Measurements from ENCODE around the gene C6orf89. TPM values are rescaled to one million over a fixed set of nuclear protein-coding genes. Genes with fewer than 3 reads are reported as not detected.

The C6orf89 gene
- total and polyA plus RNA-seq, 2 of the 8 experiments (the other 6 are each of a cell fraction or from before 2014, with no cell fraction given): 4.6 to 12.3 TPM

DNA sequence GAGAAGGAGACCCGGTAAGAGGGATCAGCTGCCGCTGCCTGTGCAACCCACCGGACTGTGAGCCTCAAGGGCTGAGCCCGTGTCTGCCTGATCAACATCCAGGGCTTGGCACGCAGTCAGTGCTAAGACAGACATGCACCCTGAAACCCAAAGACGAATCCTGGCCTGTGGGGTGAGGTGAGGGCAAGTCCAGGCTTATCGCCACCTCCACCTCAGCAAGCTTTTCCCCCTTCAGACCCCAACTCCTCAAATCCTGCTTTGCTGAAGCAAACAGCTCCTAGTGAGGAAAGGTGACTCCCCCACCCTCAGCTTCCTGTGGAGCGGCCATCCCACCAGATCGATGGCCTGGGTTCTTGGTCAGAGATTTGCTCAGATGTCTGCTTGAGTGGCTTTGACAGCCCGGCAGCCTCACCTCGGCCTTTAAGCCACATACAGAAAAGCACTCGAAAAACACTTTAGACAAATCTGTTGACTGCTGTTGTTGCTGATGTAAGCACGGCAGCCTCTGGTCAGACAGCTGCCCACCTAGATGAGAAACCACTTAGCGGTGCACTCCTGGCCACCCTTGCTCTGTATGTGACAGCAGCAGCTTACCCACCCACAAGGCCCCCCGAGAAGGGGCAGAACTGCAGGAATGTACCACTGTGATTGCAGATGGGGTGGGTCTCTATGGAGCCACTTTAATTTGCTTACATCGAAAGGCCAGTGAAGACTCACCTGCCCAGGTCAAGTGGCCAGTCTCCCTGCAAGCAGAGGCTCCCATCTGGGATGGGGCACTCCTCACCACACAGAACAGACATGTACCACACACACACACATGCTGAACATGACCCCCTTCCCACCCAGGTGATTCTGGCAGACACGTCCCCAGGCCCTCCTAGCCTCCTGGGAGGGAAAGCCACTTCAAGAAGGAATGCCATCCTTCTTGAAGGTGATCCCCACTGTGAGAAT is 85.4 kb downstream of the C6orf89 start (continued):
- TF ChIP-seq EZH2 (IDR thresholded peaks at IDR 0.05; ENCODE audit: low read depth, low read length, severe bottlenecking) (no peak), SIX5 (IDR thresholded peaks at IDR 0.05; ENCODE audit: low read depth, low read length) (no peak), YY1 (IDR thresholded peaks at IDR 0.05; ENCODE audit: low read depth, low read length) (no peak), FOSL1 (IDR thresholded peaks at IDR 0.05; ENCODE audit: insufficient read depth, low read depth, low read length) (no peak), EGR1 (IDR thresholded peaks at IDR 0.05; ENCODE audit: borderline replicate concordance, low read depth, low read length) (no peak), CHD2 (IDR thresholded peaks at IDR 0.05; ENCODE audit: low read length) (no peak)
- TF ChIP-seq, protein P1, sequence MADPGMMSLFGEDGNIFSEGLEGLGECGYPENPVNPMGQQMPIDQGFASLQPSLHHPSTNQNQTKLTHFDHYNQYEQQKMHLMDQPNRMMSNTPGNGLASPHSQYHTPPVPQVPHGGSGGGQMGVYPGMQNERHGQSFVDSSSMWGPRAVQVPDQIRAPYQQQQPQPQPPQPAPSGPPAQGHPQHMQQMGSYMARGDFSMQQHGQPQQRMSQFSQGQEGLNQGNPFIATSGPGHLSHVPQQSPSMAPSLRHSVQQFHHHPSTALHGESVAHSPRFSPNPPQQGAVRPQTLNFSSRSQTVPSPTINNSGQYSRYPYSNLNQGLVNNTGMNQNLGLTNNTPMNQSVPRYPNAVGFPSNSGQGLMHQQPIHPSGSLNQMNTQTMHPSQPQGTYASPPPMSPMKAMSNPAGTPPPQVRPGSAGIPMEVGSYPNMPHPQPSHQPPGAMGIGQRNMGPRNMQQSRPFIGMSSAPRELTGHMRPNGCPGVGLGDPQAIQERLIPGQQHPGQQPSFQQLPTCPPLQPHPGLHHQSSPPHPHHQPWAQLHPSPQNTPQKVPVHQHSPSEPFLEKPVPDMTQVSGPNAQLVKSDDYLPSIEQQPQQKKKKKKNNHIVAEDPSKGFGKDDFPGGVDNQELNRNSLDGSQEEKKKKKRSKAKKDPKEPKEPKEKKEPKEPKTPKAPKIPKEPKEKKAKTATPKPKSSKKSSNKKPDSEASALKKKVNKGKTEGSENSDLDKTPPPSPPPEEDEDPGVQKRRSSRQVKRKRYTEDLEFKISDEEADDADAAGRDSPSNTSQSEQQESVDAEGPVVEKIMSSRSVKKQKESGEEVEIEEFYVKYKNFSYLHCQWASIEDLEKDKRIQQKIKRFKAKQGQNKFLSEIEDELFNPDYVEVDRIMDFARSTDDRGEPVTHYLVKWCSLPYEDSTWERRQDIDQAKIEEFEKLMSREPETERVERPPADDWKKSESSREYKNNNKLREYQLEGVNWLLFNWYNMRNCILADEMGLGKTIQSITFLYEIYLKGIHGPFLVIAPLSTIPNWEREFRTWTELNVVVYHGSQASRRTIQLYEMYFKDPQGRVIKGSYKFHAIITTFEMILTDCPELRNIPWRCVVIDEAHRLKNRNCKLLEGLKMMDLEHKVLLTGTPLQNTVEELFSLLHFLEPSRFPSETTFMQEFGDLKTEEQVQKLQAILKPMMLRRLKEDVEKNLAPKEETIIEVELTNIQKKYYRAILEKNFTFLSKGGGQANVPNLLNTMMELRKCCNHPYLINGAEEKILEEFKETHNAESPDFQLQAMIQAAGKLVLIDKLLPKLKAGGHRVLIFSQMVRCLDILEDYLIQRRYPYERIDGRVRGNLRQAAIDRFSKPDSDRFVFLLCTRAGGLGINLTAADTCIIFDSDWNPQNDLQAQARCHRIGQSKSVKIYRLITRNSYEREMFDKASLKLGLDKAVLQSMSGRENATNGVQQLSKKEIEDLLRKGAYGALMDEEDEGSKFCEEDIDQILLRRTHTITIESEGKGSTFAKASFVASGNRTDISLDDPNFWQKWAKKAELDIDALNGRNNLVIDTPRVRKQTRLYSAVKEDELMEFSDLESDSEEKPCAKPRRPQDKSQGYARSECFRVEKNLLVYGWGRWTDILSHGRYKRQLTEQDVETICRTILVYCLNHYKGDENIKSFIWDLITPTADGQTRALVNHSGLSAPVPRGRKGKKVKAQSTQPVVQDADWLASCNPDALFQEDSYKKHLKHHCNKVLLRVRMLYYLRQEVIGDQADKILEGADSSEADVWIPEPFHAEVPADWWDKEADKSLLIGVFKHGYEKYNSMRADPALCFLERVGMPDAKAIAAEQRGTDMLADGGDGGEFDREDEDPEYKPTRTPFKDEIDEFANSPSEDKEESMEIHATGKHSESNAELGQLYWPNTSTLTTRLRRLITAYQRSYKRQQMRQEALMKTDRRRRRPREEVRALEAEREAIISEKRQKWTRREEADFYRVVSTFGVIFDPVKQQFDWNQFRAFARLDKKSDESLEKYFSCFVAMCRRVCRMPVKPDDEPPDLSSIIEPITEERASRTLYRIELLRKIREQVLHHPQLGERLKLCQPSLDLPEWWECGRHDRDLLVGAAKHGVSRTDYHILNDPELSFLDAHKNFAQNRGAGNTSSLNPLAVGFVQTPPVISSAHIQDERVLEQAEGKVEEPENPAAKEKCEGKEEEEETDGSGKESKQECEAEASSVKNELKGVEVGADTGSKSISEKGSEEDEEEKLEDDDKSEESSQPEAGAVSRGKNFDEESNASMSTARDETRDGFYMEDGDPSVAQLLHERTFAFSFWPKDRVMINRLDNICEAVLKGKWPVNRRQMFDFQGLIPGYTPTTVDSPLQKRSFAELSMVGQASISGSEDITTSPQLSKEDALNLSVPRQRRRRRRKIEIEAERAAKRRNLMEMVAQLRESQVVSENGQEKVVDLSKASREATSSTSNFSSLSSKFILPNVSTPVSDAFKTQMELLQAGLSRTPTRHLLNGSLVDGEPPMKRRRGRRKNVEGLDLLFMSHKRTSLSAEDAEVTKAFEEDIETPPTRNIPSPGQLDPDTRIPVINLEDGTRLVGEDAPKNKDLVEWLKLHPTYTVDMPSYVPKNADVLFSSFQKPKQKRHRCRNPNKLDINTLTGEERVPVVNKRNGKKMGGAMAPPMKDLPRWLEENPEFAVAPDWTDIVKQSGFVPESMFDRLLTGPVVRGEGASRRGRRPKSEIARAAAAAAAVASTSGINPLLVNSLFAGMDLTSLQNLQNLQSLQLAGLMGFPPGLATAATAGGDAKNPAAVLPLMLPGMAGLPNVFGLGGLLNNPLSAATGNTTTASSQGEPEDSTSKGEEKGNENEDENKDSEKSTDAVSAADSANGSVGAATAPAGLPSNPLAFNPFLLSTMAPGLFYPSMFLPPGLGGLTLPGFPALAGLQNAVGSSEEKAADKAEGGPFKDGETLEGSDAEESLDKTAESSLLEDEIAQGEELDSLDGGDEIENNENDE (IDR thresholded peaks at IDR 0.05; ENCODE audit: insufficient replicate concordance, low read length): no peak
